SK-N-SH treated with all-trans-retinoic acid at 6 μM for 48 hours (cell line): ENCODE measurements around the gene OGDHL.
"Not testable (repeated sequence)": the region's sequence is repeated elsewhere in the genome, so short reads cannot be mapped to it uniquely, and the experiment has no call there.

Source experiments
- ATAC-seq: fragments of 200-7000 bp; cut with Tn5 transposase; 3 replicates; pipeline ENCODE4 v1.9.1; 2020; ENCODE audit warnings: mild to moderate bottlenecking, moderate library complexity
- ARNTL ChIP-seq: fragments of 450-650 bp; formaldehyde crosslinking; IDR thresholded peaks from 2 replicates; pipeline ENCODE4 v1.5.0; 2020; ENCODE audit warnings: low read depth, mild to moderate bottlenecking, moderate library complexity, borderline replicate concordance
- BACH2 ChIP-seq: fragments of 250-450 bp; sonication (Bioruptor Pico); IDR thresholded peaks from 2 replicates; pipeline ENCODE4 v1.9.0; 2021; ENCODE audit warnings: mild to moderate bottlenecking, borderline replicate concordance
- CREB5 ChIP-seq: fragments of 250-450 bp; sonication (Bioruptor Pico); IDR thresholded peaks from 2 replicates; pipeline ENCODE4 v1.5.1; 2020; ENCODE audit warnings: low read depth, mild to moderate bottlenecking, moderate library complexity
- CSDC2 ChIP-seq: fragments of 250-450 bp; sonication (Bioruptor Pico); IDR thresholded peaks from 2 replicates; pipeline ENCODE4 v1.5.0; 2020; ENCODE audit warnings: mild to moderate bottlenecking, moderate library complexity
- CSRNP3 ChIP-seq: fragments of 250-450 bp; sonication (Bioruptor Pico); IDR thresholded peaks from 2 replicates; pipeline ENCODE4 v1.5.1; 2021; ENCODE audit warnings: mild to moderate bottlenecking, moderate library complexity
- ESRRG ChIP-seq: fragments of 250-450 bp; sonication (Bioruptor Pico); IDR thresholded peaks from 2 replicates; pipeline ENCODE4 v1.6.1; 2021; ENCODE audit warnings: mild to moderate bottlenecking
- GLIS3 ChIP-seq: fragments of 250-450 bp; sonication (Bioruptor Pico); IDR thresholded peaks from 2 replicates; pipeline ENCODE4 v1.5.0; 2020; ENCODE audit warnings: mild to moderate bottlenecking, moderate library complexity
- ISL1 ChIP-seq: fragments of 250-450 bp; sonication (Bioruptor Pico); IDR thresholded peaks from 2 replicates; pipeline ENCODE4 v2.1.2; 2022; ENCODE audit warnings: mild to moderate bottlenecking, moderate library complexity
- OSR1 ChIP-seq: fragments of 250-450 bp; sonication (Bioruptor Pico); IDR thresholded peaks from 2 replicates; pipeline ENCODE4 v1.8.0; 2022; ENCODE audit warnings: moderate library complexity, mild to moderate bottlenecking, inconsistent platforms
- POU6F1 ChIP-seq: fragments of 250-450 bp; sonication (Bioruptor Pico); IDR thresholded peaks from 2 replicates; pipeline ENCODE4 v1.8.0; 2021; ENCODE audit warnings: low read depth, mild to moderate bottlenecking, moderate library complexity, borderline replicate concordance
- PPARA ChIP-seq: fragments of 250-450 bp; sonication (Bioruptor Pico); IDR thresholded peaks from 2 replicates; pipeline ENCODE4 v1.5.0; 2020; ENCODE audit warnings: mild to moderate bottlenecking, borderline replicate concordance
- RARB ChIP-seq: fragments of 250-450 bp; sonication (Bioruptor Pico); IDR thresholded peaks from 2 replicates; pipeline ENCODE4 v1.8.0; 2021; ENCODE audit warnings: mild to moderate bottlenecking, moderate library complexity
- SNAI2 ChIP-seq: fragments of 250-450 bp; sonication (Bioruptor Pico); IDR thresholded peaks from 2 replicates; pipeline ENCODE4 v1.5.0; 2020; ENCODE audit warnings: mild to moderate bottlenecking, moderate library complexity
- TOX ChIP-seq: fragments of 250-450 bp; sonication (Bioruptor Pico); IDR thresholded peaks from 2 replicates; pipeline ENCODE4 v1.8.0; 2021; ENCODE audit warnings: mild to moderate bottlenecking, moderate library complexity, borderline replicate concordance
- TSHZ2 ChIP-seq: fragments of 250-450 bp; sonication (Bioruptor Pico); IDR thresholded peaks from 2 replicates; pipeline ENCODE4 v1.5.0; 2020; ENCODE audit warnings: mild to moderate bottlenecking, moderate library complexity
- ZC3H10 ChIP-seq: fragments of 250-450 bp; sonication (Bioruptor Pico); IDR thresholded peaks from 2 replicates; pipeline ENCODE4 v1.5.1; 2021; ENCODE audit warnings: mild to moderate bottlenecking, moderate library complexity
- ZFP3 ChIP-seq: fragments of 250-450 bp; sonication (Bioruptor Pico); IDR thresholded peaks from 2 replicates; pipeline ENCODE4 v1.5.0; 2020; ENCODE audit warnings: mild to moderate bottlenecking, moderate library complexity
- ZFP30 ChIP-seq: fragments of 450-650 bp; formaldehyde crosslinking; IDR thresholded peaks from 2 replicates; pipeline ENCODE4 v1.5.0; 2022; ENCODE audit warnings: mild to moderate bottlenecking, moderate library complexity
- ZNF565 ChIP-seq: fragments of 450-650 bp; formaldehyde crosslinking; conservative IDR thresholded peaks from 2 replicates; pipeline ENCODE4 v1.5.0; 2020; ENCODE audit warnings: low read depth, mild to moderate bottlenecking, moderate library complexity
- ZNF70 ChIP-seq: fragments of 450-650 bp; formaldehyde crosslinking; IDR thresholded peaks from 2 replicates; pipeline ENCODE4 v1.5.0; 2020; ENCODE audit warnings: mild to moderate bottlenecking, moderate library complexity
- ZNF8 ChIP-seq: fragments of 450-650 bp; formaldehyde crosslinking; IDR thresholded peaks from 2 replicates; pipeline ENCODE4 v1.5.0; 2020; ENCODE audit warnings: mild to moderate bottlenecking, moderate library complexity

Gene OGDHL

GRCh38 chr10:49733866-49734265, 28.3 kb downstream of the OGDHL start:
- no peak for ATAC-seq
- TF ChIP-seq ISL1 (CRISPR knock-in tag) (no peak), ZNF565 (no peak), CSRNP3 (no peak), ARNTL (no peak), RARB (CRISPR knock-in tag) (no peak), POU6F1 (CRISPR knock-in tag) (no peak), CSDC2 (CRISPR knock-in tag) (no peak), ZNF70 (CRISPR knock-in tag) (no peak), ZFP30 (CRISPR knock-in tag) (no peak), TOX (CRISPR knock-in tag) (no peak), CREB5 (no peak), ESRRG (CRISPR knock-in tag) (no peak), GLIS3 (no peak), ZNF8 (no peak), OSR1 (no peak), ZC3H10 (CRISPR knock-in tag) (no peak), PPARA (no peak), SNAI2 (CRISPR knock-in tag) (no peak), TSHZ2 (no peak), ZFP3 (CRISPR knock-in tag) (no peak)
- TF ChIP-seq, all 23 proteins: peak for 0

- TF ChIP-seq ZNF565 (no peak), ISL1 (CRISPR knock-in tag) (no peak), OSR1 (no peak), ZFP30 (CRISPR knock-in tag) (no peak)
- ATAC-seq: no peak
Observed at GRCh38 chr10:49726593-49726992, 35.5 kb downstream of the OGDHL start.

GRCh38 chr10:49715157-49715556, 47.0 kb downstream of the OGDHL start:
- not testable (repeated sequence) for ATAC-seq

GRCh38 chr10:49713266-49713665, 48.9 kb downstream of the OGDHL start:
- ATAC-seq: no peak
- TF ChIP-seq OSR1: no peak
- no peak for TF ChIP-seq TOX (CRISPR knock-in tag)
- TF ChIP-seq ZC3H10 (CRISPR knock-in tag): no peak
- TF ChIP-seq ZFP3 (CRISPR knock-in tag): no peak
- no peak for TF ChIP-seq ZNF8
- TF ChIP-seq PPARA: no peak

- TF ChIP-seq SNAI2 (CRISPR knock-in tag) (no peak), TSHZ2 (no peak), POU6F1 (CRISPR knock-in tag) (no peak), ZFP30 (CRISPR knock-in tag) (no peak), ZC3H10 (CRISPR knock-in tag) (no peak), ARNTL (no peak), CSRNP3 (no peak), ZNF70 (CRISPR knock-in tag) (no peak), PPARA (no peak), BACH2 (CRISPR knock-in tag) (no peak)
- ATAC-seq: no peak
Observed at GRCh38 chr10:49711481-49711880, 50.6 kb downstream of the OGDHL start.
